A204.1 (cell line): ENCODE data around the gene DPP10.

ENCODE experiments used
- FAIRE-seq: peaks from 2 replicates; lab custom pipeline; 2012; peaks lifted over from hg19 to GRCh38; lab: Jason Lieb, UNC

Gene DPP10

GRCh38 chr2:115285416-115285815 is 843.0 kb downstream of the DPP10 start:
- FAIRE-seq, result no peak

GRCh38 chr2:115290478-115290877 is 848.0 kb downstream of the DPP10 start:
- FAIRE-seq, result no peak

GRCh38 chr2:115292742-115293141 is 850.3 kb downstream of the DPP10 start:
- no peak for FAIRE-seq

GRCh38 chr2:115294999-115295398 is 852.6 kb downstream of the DPP10 start:
- FAIRE-seq, result no peak

- no peak for FAIRE-seq
Observed at GRCh38 chr2:115297056-115297455, 854.6 kb downstream of the DPP10 start.

GRCh38 chr2:115299199-115299598 is 856.8 kb downstream of the DPP10 start:
- no peak for FAIRE-seq

GRCh38 chr2:115305712-115306111 is 863.3 kb downstream of the DPP10 start:
- FAIRE-seq, result no peak

- FAIRE-seq, result no peak
Observed at GRCh38 chr2:115314119-115314518, 871.7 kb downstream of the DPP10 start.

- FAIRE-seq, result no peak
Observed at GRCh38 chr2:115327061-115327460, 884.6 kb downstream of the DPP10 start.

- no peak for FAIRE-seq
Observed at GRCh38 chr2:115359550-115359949, 917.1 kb downstream of the DPP10 start.

- no peak for FAIRE-seq
Observed at GRCh38 chr2:115364093-115364492, 921.7 kb downstream of the DPP10 start.

GRCh38 chr2:115369400-115369799 is 927.0 kb downstream of the DPP10 start:
- FAIRE-seq, result no peak

GRCh38 chr2:115374981-115375380 is 932.5 kb downstream of the DPP10 start:
- FAIRE-seq, result no peak

- FAIRE-seq, result no peak
Observed at GRCh38 chr2:115384399-115384798, 942.0 kb downstream of the DPP10 start.

GRCh38 chr2:115386465-115386864 is 944.0 kb downstream of the DPP10 start:
- no peak for FAIRE-seq

- FAIRE-seq, result no peak
Observed at GRCh38 chr2:115389024-115389423, 946.6 kb downstream of the DPP10 start.

GRCh38 chr2:115389898-115390565 is 947.6 kb downstream of the DPP10 start:
- no peak for FAIRE-seq

- no peak for FAIRE-seq
Observed at GRCh38 chr2:115396579-115396978, 954.1 kb downstream of the DPP10 start.

- FAIRE-seq, result no peak
Observed at GRCh38 chr2:115400940-115401339, 958.5 kb downstream of the DPP10 start.

- FAIRE-seq, result no peak
Observed at GRCh38 chr2:115412501-115412900, 970.1 kb downstream of the DPP10 start.

GRCh38 chr2:115413791-115414190 is 971.4 kb downstream of the DPP10 start:
- FAIRE-seq, result no peak

GRCh38 chr2:115414466-115414865 is 972.0 kb downstream of the DPP10 start:
- no peak for FAIRE-seq

GRCh38 chr2:115422004-115422634 is 979.7 kb downstream of the DPP10 start:
- FAIRE-seq, result no peak

- no peak for FAIRE-seq
Observed at GRCh38 chr2:115427436-115427835, 985.0 kb downstream of the DPP10 start.
